ENCODE results near the gene LRRC2.

DNA sequence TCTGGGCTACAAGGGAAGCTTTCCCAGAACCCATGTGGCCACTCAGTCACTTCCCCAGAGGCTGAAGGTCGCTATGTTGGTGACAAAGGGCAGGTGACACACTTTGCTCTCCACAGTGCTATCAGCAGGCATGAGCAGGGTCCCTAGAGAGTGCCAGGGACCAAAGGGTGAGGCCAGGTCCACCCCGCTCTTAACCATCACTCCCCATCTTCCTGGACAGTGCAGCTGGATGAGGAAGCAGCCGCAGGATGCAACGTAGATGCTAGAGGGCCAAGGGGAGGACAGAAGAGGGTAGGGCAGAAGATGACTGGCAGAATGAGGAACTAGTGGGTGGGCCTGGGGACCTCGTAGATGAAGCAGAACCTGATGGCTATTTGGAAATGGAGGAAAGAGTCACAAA lies 87.8 kb downstream of the LRRC2 start:
- TF ChIP-seq, protein P1, sequence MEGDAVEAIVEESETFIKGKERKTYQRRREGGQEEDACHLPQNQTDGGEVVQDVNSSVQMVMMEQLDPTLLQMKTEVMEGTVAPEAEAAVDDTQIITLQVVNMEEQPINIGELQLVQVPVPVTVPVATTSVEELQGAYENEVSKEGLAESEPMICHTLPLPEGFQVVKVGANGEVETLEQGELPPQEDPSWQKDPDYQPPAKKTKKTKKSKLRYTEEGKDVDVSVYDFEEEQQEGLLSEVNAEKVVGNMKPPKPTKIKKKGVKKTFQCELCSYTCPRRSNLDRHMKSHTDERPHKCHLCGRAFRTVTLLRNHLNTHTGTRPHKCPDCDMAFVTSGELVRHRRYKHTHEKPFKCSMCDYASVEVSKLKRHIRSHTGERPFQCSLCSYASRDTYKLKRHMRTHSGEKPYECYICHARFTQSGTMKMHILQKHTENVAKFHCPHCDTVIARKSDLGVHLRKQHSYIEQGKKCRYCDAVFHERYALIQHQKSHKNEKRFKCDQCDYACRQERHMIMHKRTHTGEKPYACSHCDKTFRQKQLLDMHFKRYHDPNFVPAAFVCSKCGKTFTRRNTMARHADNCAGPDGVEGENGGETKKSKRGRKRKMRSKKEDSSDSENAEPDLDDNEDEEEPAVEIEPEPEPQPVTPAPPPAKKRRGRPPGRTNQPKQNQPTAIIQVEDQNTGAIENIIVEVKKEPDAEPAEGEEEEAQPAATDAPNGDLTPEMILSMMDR (IDR thresholded peaks at IDR 0.05), result no peak
- no peak for TF ChIP-seq POLR2AphosphoS5 (IDR thresholded peaks at IDR 0.05; ENCODE audit: low read depth, low read length)

All from Panc1 (cell line).